ENCODE data around the gene LPO. TPM values are rescaled to one million over a fixed set of nuclear protein-coding genes. Genes with fewer than 3 reads are reported as not detected.
A peak's percentile ranks its signal among the peaks of the same experiment; 100 is the strongest.

Gene LPO
- total and polyA plus RNA-seq, 3 experiments from 2014 or later = not detected

- no peaks in the 10 kb centered on the region for H3K36me3 Mint-ChIP-seq
- H3K27ac Mint-ChIP-seq = no peak overlapping the region
- POLR2A ChIA-PET = no interaction called here
- DNase-seq = no peak
- H3K4me1 Mint-ChIP-seq = peaks cover 5 to 23% (median 12%) of the 10 kb centered on the region in 3 donors
- no peaks in the 10 kb centered on the region for H3K9me3 Mint-ChIP-seq
- H3K27me3 Mint-ChIP-seq = peaks cover 27 to 51% of the 10 kb centered on the region in 2 donors
- H3K4me3 Mint-ChIP-seq = no peak overlapping the region
- H3K4me1 ChIP-seq (ENCODE audit: insufficient read depth, low read length) = peaks cover 8% of the 10 kb centered on the region
- no peaks in the 10 kb centered on the region for H3K9me3 ChIP-seq (ENCODE audit: low read length)
- H3K36me3 ChIP-seq (ENCODE audit: insufficient read depth, low read length) = no peaks in the 10 kb centered on the region
- CTCF ChIA-PET = no interaction called here
- peaks cover 6% of the 10 kb centered on the region for H3K27me3 ChIP-seq (ENCODE audit: insufficient read depth, low read length, poor library complexity, severe bottlenecking)
- H3K27ac ChIP-seq (ENCODE audit: low read depth, low read length) = no peak overlapping the region
- H3K4me3 ChIP-seq (ENCODE audit: low read length) = no peak overlapping the region
Measured at GRCh38 chr17:58244963-58245362, 6.6 kb downstream of the LPO start.

GRCh38 chr17:58245428-58246103 is 7.2 kb downstream of the LPO start:
- ChIA-PET CTCF (no interaction called here), POLR2A (no interaction called here)
- Histone ChIP-seq H3K36me3 (ENCODE audit: insufficient read depth, low read length) (no peaks in the 10 kb centered on the region), H3K4me1 (ENCODE audit: insufficient read depth, low read length) (peaks cover 10% of the 10 kb centered on the region), H3K9me3 (ENCODE audit: low read length) (no peaks in the 10 kb centered on the region), H3K27me3 (ENCODE audit: insufficient read depth, low read length, poor library complexity, severe bottlenecking) (peaks cover 6% of the 10 kb centered on the region), H3K4me3 (ENCODE audit: low read length) (no peak overlapping the region), H3K27ac (ENCODE audit: low read depth, low read length) (no peak overlapping the region)
- Mint-ChIP-seq H3K27me3 (peaks cover 24 to 45% of the 10 kb centered on the region in 2 donors), H3K9me3 (no peaks in the 10 kb centered on the region), H3K4me1 (peaks cover 8 to 27% (median 12%) of the 10 kb centered on the region in 3 donors), H3K4me3 (no peak overlapping the region), H3K36me3 (no peaks in the 10 kb centered on the region), H3K27ac (peak overlapping the region in 1 of 8 donors; percentile 39)
- no peak for DNase-seq

GRCh38 chr17:58246104-58246740 is 7.8 kb downstream of the LPO start:
- Histone ChIP-seq H3K4me1 (ENCODE audit: insufficient read depth, low read length) (peaks cover 10% of the 10 kb centered on the region), H3K27me3 (ENCODE audit: insufficient read depth, low read length, poor library complexity, severe bottlenecking) (peaks cover 6% of the 10 kb centered on the region), H3K4me3 (ENCODE audit: low read length) (no peak overlapping the region), H3K27ac (ENCODE audit: low read depth, low read length) (no peak overlapping the region), H3K36me3 (ENCODE audit: insufficient read depth, low read length) (no peaks in the 10 kb centered on the region), H3K9me3 (ENCODE audit: low read length) (no peaks in the 10 kb centered on the region)
- H3K27ac Mint-ChIP-seq = peak overlapping the region in 1 of 8 donors; percentile 39
- POLR2A ChIA-PET = no interaction called here
- H3K27me3 Mint-ChIP-seq = peaks cover 20 to 42% of the 10 kb centered on the region in 2 donors
- H3K9me3 Mint-ChIP-seq = no peaks in the 10 kb centered on the region
- H3K4me3 Mint-ChIP-seq = no peak overlapping the region
- H3K4me1 Mint-ChIP-seq = peaks cover 8 to 27% (median 12%) of the 10 kb centered on the region in 3 donors
- no peaks in the 10 kb centered on the region for H3K36me3 Mint-ChIP-seq
- DNase-seq = no peak
- CTCF ChIA-PET = no interaction called here

GRCh38 chr17:58246781-58247180 is 8.4 kb downstream of the LPO start:
- Histone ChIP-seq H3K4me3 (ENCODE audit: low read length) (no peak overlapping the region), H3K27ac (ENCODE audit: low read depth, low read length) (no peak overlapping the region), H3K4me1 (ENCODE audit: insufficient read depth, low read length) (peaks cover 10% of the 10 kb centered on the region), H3K9me3 (ENCODE audit: low read length) (no peaks in the 10 kb centered on the region), H3K36me3 (ENCODE audit: insufficient read depth, low read length) (no peaks in the 10 kb centered on the region), H3K27me3 (ENCODE audit: insufficient read depth, low read length, poor library complexity, severe bottlenecking) (peaks cover 6% of the 10 kb centered on the region)
- H3K4me3 Mint-ChIP-seq = no peak overlapping the region
- DNase-seq = no peak
- ChIA-PET POLR2A (no interaction called here), CTCF (no interaction called here)
- H3K36me3 Mint-ChIP-seq = no peaks in the 10 kb centered on the region
- peaks cover 8 to 27% (median 12%) of the 10 kb centered on the region in 3 donors for H3K4me1 Mint-ChIP-seq
- H3K27ac Mint-ChIP-seq = no peak overlapping the region
- peaks cover 17 to 36% of the 10 kb centered on the region in 2 donors for H3K27me3 Mint-ChIP-seq
- H3K9me3 Mint-ChIP-seq = no peaks in the 10 kb centered on the region

- Mint-ChIP-seq H3K36me3 (no peaks in the 10 kb centered on the region), H3K27me3 (peaks cover 15 to 34% of the 10 kb centered on the region in 2 donors), H3K4me3 (peak overlapping the region in 3 of 7 donors; percentile 8 to 45 (median 17)), H3K4me1 (peaks cover 8 to 27% (median 12%) of the 10 kb centered on the region in 3 donors), H3K27ac (peak overlapping the region in 1 of 8 donors; percentile 91), H3K9me3 (no peaks in the 10 kb centered on the region)
- no peaks in the 10 kb centered on the region for H3K36me3 ChIP-seq (ENCODE audit: insufficient read depth, low read length)
- H3K4me3 ChIP-seq (ENCODE audit: low read length) = no peak overlapping the region
- H3K27me3 ChIP-seq (ENCODE audit: insufficient read depth, low read length, poor library complexity, severe bottlenecking) = peaks cover 1% of the 10 kb centered on the region
- POLR2A ChIA-PET = interaction anchor here (0.5 kb wide), 1 partner anchor 9 kb away, joined by 3 read pairs; no protein-coding TSS in a partner anchor
- no peak overlapping the region for H3K27ac ChIP-seq (ENCODE audit: low read depth, low read length)
- no peaks in the 10 kb centered on the region for H3K9me3 ChIP-seq (ENCODE audit: low read length)
- H3K4me1 ChIP-seq (ENCODE audit: insufficient read depth, low read length) = peaks cover 10% of the 10 kb centered on the region
- no peak for DNase-seq
- CTCF ChIA-PET = interaction anchor here (1.0 to 3.3 kb wide), 4 partner anchors 29 to 126 kb away, joined by 3 to 11 read pairs (median 6); partner anchors contain the start of gene MKS1
Measured at GRCh38 chr17:58247511-58248363, 9.4 kb downstream of the LPO start.

- H3K4me3 Mint-ChIP-seq = peak overlapping the region in 6 of 7 donors; percentile 32 to 85 (median 78)
- no peaks in the 10 kb centered on the region for H3K9me3 Mint-ChIP-seq
- POLR2A ChIA-PET = interaction anchor here (0.6 to 0.7 kb wide), 2 partner anchors 240 to 409 kb away, joined by 3 to 7 read pairs; no protein-coding TSS in a partner anchor
- H3K27me3 Mint-ChIP-seq = peaks cover 10 to 26% of the 10 kb centered on the region in 2 donors
- H3K27me3 ChIP-seq (ENCODE audit: insufficient read depth, low read length, poor library complexity, severe bottlenecking) = no peaks in the 10 kb centered on the region
- H3K27ac Mint-ChIP-seq = peak overlapping the region in 1 of 8 donors; percentile 79
- H3K4me3 ChIP-seq (ENCODE audit: low read length) = peak overlapping the region; percentile 55
- no peaks in the 10 kb centered on the region for H3K36me3 Mint-ChIP-seq
- H3K9me3 ChIP-seq (ENCODE audit: low read length) = no peaks in the 10 kb centered on the region
- no peak for DNase-seq
- H3K4me1 ChIP-seq (ENCODE audit: insufficient read depth, low read length) = peaks cover 10% of the 10 kb centered on the region
- H3K36me3 ChIP-seq (ENCODE audit: insufficient read depth, low read length) = no peaks in the 10 kb centered on the region
- H3K4me1 Mint-ChIP-seq = peaks cover 8 to 27% (median 12%) of the 10 kb centered on the region in 3 donors
- CTCF ChIA-PET = interaction anchor here (0.9 to 3.3 kb wide), 18 partner anchors 10 to 239 kb away, joined by 3 to 11 read pairs (median 6); partner anchors contain the start of genes HSF5, LPO and MKS1
- H3K27ac ChIP-seq (ENCODE audit: low read depth, low read length) = no peak overlapping the region
Measured at GRCh38 chr17:58248955-58249269, 10.5 kb downstream of the LPO start.

- H3K4me3 ChIP-seq (ENCODE audit: low read length) = peak overlapping the region; percentile 55
- H3K36me3 Mint-ChIP-seq = no peaks in the 10 kb centered on the region
- H3K36me3 ChIP-seq (ENCODE audit: insufficient read depth, low read length) = no peaks in the 10 kb centered on the region
Measured at GRCh38 chr17:58249270-58250133, 11.1 kb downstream of the LPO start.

More at GRCh38 chr17:58249270-58250133, 11.1 kb downstream of the LPO start:
- Mint-ChIP-seq H3K27me3 (peaks cover 5 to 23% of the 10 kb centered on the region in 2 donors), H3K9me3 (no peaks in the 10 kb centered on the region), H3K4me1 (peaks cover 8 to 27% (median 12%) of the 10 kb centered on the region in 3 donors), H3K27ac (peak overlapping the region in 1 of 8 donors; percentile 69), H3K4me3 (peak overlapping the region; percentile 38 to 91 (median 80))
- Histone ChIP-seq H3K9me3 (ENCODE audit: low read length) (no peaks in the 10 kb centered on the region), H3K4me1 (ENCODE audit: insufficient read depth, low read length) (peaks cover 10% of the 10 kb centered on the region), H3K27me3 (ENCODE audit: insufficient read depth, low read length, poor library complexity, severe bottlenecking) (no peaks in the 10 kb centered on the region), H3K27ac (ENCODE audit: low read depth, low read length) (no peak overlapping the region)
- CTCF ChIA-PET = interaction anchor here (0.5 to 3.3 kb wide), 28 partner anchors 8 to 929 kb away, joined by 3 to 11 read pairs (median 4); partner anchors contain the start of genes HSF5, LPO and MKS1
- POLR2A ChIA-PET = interaction anchor here (0.6 to 0.7 kb wide), 2 partner anchors 240 to 408 kb away, joined by 3 to 7 read pairs; no protein-coding TSS in a partner anchor
- peak; percentile 64 to 77 (median 69) for DNase-seq

Measured in CD8-positive, alpha-beta memory T cell (primary cell).